Neural cell (in vitro differentiated cells): Measurements from ENCODE around the gene TBCC.

Experiments
- CTCF ChIP-seq: fragments of 450-650 bp; IDR thresholded peaks from 2 replicates; pipeline ENCODE4 v1.5.1; 2014; ENCODE audit warnings: antibody characterized with exemption, mild to moderate bottlenecking, moderate library complexity; ENCODE audit not compliant: poor library complexity, severe bottlenecking
- EP300 ChIP-seq: fragments of 450-650 bp; conservative IDR thresholded peaks from 2 replicates; pipeline ENCODE4 v1.6.1; 2014; ENCODE audit warnings: antibody characterized with exemption, mild to moderate bottlenecking, moderate library complexity; ENCODE audit not compliant: poor library complexity, severe bottlenecking
- EZH2 ChIP-seq: fragments of 200-600, 300-800 bp; shearing (Covaris generic), sonication (generic); IDR thresholded peaks from 2 replicates; pipeline ENCODE4 v1.6.1; 2014; ENCODE audit warnings: antibody characterized with exemption, low read length, borderline replicate concordance, mild to moderate bottlenecking; ENCODE audit not compliant: insufficient read depth, poor library complexity, severe bottlenecking
- MXI1 ChIP-seq: fragments of 450-650 bp; conservative IDR thresholded peaks from 2 replicates; pipeline ENCODE4 v1.6.1; 2014; ENCODE audit warnings: antibody characterized with exemption, mild to moderate bottlenecking; ENCODE audit not compliant: poor library complexity, severe bottlenecking
- POLR2AphosphoS5 ChIP-seq: IDR thresholded peaks from 2 replicates; pipeline ENCODE4 v1.6.1; 2012
- SMC3 ChIP-seq: fragments of 450-650 bp; conservative IDR thresholded peaks from 2 replicates; pipeline ENCODE4 v1.6.1; 2014; ENCODE audit warnings: antibody characterized with exemption, mild to moderate bottlenecking, moderate library complexity; ENCODE audit not compliant: poor library complexity
- TAF1 ChIP-seq: IDR thresholded peaks from 2 replicates; pipeline ENCODE4 v1.6.1; 2012; ENCODE audit warnings: low read depth

- TF ChIP-seq CTCF, result no peak
- TF ChIP-seq SMC3, result no peak
- TF ChIP-seq EZH2, result no peak
- TF ChIP-seq EP300, result no peak
- TF ChIP-seq TAF1, result no peak
- no peak for TF ChIP-seq MXI1
- no peak for TF ChIP-seq POLR2AphosphoS5
Observed at GRCh38 chr6:42769051-42769450, 23.1 kb upstream of the TBCC start.
